Sigmoid colon (tissue), 7 donors: ENCODE data around the gene RASGEF1B. TPM values are rescaled to one million over a fixed set of nuclear protein-coding genes. Genes with fewer than 3 reads are reported as not detected.

Experiments used
- DNase-seq: peaks from one replicate; pipeline ENCODE4 v3.0.0-alpha.2; 2019
- H3K27ac ChIP-seq, 4 donors: fragments of 200-600 bp; sonication (generic); one replicate each; pipeline ENCODE4 v1.5.1; 2016 to 2019; ENCODE audit warnings: mild to moderate bottlenecking in 1 of 4
- H3K27me3 ChIP-seq, 3 donors: fragments of 200-600 bp; sonication (generic); one replicate each; pipeline ENCODE4 v1.5.1; 2019; ENCODE audit warnings: mild to moderate bottlenecking in 1 of 3
- H3K36me3 ChIP-seq, 4 donors: fragments of 200-600 bp; sonication (generic); one replicate each; pipeline ENCODE4 v1.5.1; 2016 to 2019
- H3K4me1 ChIP-seq, 4 donors: fragments of 200-600 bp; sonication (generic); one replicate each; pipeline ENCODE4 v1.5.1; 2017 to 2019
- H3K4me3 ChIP-seq, 4 donors: fragments of 200-600 bp; sonication (generic); one replicate each; pipeline ENCODE4 v1.5.1; 2017 to 2019; ENCODE audit warnings: mild to moderate bottlenecking in 2 of 4, moderate library complexity in 1 of 4
- H3K9me3 ChIP-seq, 4 donors: fragments of 200-600 bp in 3 of 4; sonication (generic) in 3 of 4; one replicate each; pipeline versions ENCODE4 v1.5.1 to v1.6.1; 2013 to 2019
- EP300 ChIP-seq, 4 donors: sonication (generic); formaldehyde crosslinking; IDR thresholded peaks; one replicate each; pipeline ENCODE4 v1.6.1; 2017; ENCODE audit warnings: antibody characterized with exemption in 4 of 4
- POLR2A ChIP-seq, 2 donors: fragments of 450-650 bp; IDR thresholded peaks; one replicate each; pipeline ENCODE4 v1.6.1; 2016; ENCODE audit warnings: antibody characterized with exemption in 2 of 2, mild to moderate bottlenecking in 2 of 2, moderate library complexity in 2 of 2
- POLR2AphosphoS5 ChIP-seq, 4 donors: sonication (generic); formaldehyde crosslinking; IDR thresholded peaks; one replicate each; pipeline ENCODE4 v1.6.1; 2017; ENCODE audit warnings: antibody characterized with exemption in 4 of 4
- WGBS, 2 donors: extraction: QIAGEN DNeasy Blood & Tissue Kit; methylation state at CpG; one replicate each; pipeline ENCODE4 v1.1.7; 2013; 5-methylcytosine and 5-hydroxymethylcytosine counted together
- intact Hi-C: fragments of 100-400 bp; cut with DNase I; formaldehyde crosslinking; loops from one replicate; pipeline ENCODE4 v1.15.1; 2023
- polyA plus RNA-seq, 3 donors: library from polyadenylated mRNA; stranded (reverse); fragments of 200-250 nt; gene quantifications; one replicate each; pipeline ENCODE4 v1.2.3, GENCODE V29; 2013
- total RNA-seq, 4 donors: library from RNA; depleted of rRNA; stranded (reverse); fragments of >200 nt; gene quantifications; one replicate each; pipeline ENCODE4 v1.1.0, GENCODE V29; 2016
- TF ChIP-seq, protein P1 (sequence below), 4 experiments: fragments of 450-650 bp in 3 of 4; fragments of 200-600 bp in 1 of 4; IDR thresholded peaks; one replicate each; pipeline ENCODE4 v1.5.1; 2016 to 2019; ENCODE audit warnings: antibody characterized with exemption in 4 of 4, mild to moderate bottlenecking in 3 of 4, moderate library complexity in 2 of 4
- donor health status: healthy with polysubstance abuse.
- donor health status: Bipolar disorder and iron deficiency.
- donor health status: healthy.

Gene RASGEF1B
- total and polyA plus RNA-seq, 7 donors: 5.0 to 12.1 (median 10.3) TPM

DNA sequence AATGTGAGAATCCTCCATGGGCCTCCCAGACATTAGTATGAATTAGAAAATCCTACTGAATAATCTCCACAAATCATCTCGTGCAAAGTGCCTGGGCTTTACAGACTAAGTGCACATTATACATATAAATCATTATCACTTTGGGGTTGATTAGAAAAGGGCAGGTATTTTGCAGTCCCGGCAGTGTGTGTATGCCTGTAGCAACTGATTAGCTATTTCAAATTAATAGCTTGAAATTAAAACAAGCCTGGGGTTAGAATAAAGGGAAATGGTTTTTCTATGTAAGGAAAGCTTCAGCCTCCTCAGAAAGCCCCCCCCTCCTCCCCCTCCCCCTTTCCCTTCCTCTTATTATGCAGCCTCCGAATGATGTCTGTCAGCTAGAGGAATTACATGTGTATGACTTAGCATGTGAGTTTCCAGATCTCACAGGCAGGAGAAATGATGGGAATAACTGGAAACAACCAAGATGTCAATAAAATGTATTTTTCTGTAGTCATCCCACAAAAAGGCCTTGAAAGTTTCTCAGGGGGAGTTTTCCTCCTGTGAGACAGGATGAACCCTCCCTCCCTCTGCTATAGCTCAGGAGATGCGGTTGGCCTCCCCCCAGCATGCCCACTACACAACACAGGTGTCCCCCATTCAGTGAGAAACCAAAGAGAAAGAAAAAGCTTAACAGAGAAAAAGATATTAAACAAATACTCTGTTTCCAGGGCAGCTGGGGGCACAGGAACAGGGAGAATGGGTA is 41.2 kb upstream of the RASGEF1B start:
- Histone ChIP-seq H3K27me3 (no peaks in the 10 kb centered on the region), H3K9me3 (no peaks in the 10 kb centered on the region), H3K36me3 (no peaks in the 10 kb centered on the region), H3K4me3 (no peak overlapping the region), H3K4me1 (no peaks in the 10 kb centered on the region), H3K27ac (no peak overlapping the region)
- WGBS, 2 donors: 45 to 72% methylated on average over 4 of the region's 4 CpGs
- TF ChIP-seq POLR2A (IDR thresholded peaks at IDR 0.05): no peak
- TF ChIP-seq, protein P1, sequence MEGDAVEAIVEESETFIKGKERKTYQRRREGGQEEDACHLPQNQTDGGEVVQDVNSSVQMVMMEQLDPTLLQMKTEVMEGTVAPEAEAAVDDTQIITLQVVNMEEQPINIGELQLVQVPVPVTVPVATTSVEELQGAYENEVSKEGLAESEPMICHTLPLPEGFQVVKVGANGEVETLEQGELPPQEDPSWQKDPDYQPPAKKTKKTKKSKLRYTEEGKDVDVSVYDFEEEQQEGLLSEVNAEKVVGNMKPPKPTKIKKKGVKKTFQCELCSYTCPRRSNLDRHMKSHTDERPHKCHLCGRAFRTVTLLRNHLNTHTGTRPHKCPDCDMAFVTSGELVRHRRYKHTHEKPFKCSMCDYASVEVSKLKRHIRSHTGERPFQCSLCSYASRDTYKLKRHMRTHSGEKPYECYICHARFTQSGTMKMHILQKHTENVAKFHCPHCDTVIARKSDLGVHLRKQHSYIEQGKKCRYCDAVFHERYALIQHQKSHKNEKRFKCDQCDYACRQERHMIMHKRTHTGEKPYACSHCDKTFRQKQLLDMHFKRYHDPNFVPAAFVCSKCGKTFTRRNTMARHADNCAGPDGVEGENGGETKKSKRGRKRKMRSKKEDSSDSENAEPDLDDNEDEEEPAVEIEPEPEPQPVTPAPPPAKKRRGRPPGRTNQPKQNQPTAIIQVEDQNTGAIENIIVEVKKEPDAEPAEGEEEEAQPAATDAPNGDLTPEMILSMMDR (IDR thresholded peaks at IDR 0.05): no peak
- TF ChIP-seq EP300 (IDR thresholded peaks at IDR 0.05): no peak
- no peak for TF ChIP-seq POLR2AphosphoS5 (IDR thresholded peaks at IDR 0.05)
- DNase-seq: no peak
- intact Hi-C loops: no loop called here

DNA sequence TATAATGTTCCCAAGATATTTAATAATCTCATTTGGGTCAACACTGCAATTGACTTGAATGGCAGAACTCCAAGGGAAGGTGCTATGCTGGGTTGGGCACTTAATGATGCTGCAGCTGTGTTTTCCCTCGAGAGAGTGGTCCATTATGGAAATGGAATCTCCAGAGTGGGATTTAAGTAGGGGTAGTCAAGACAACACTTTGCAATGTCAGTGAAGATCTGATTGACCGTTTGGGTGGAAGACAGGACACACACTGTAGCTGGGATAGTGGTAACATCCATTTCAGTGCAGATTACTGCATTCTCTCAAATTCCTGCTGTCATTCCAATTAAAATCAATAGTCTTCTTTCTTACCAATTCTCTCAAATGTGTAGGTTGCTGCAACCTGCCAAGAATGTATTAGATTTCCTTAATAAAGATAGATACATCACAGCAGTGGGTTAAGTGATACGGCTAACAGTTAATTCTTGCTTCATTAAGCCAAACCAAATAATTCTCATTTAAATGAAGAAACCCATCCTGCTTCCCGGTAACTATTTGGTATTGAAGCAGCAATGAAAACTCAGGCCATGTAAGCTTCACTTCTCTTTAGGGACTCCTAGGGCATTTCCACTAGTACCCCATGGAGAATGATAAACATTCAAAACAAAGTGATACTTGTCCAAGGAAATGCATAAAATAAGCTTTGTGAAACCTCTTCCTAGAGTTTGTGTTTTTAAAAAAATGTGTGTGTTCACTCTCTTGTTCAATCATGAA is 40.5 kb upstream of the RASGEF1B start:
- Histone ChIP-seq H3K27ac (no peak overlapping the region), H3K36me3 (no peaks in the 10 kb centered on the region), H3K27me3 (no peaks in the 10 kb centered on the region), H3K4me1 (no peaks in the 10 kb centered on the region), H3K9me3 (no peaks in the 10 kb centered on the region), H3K4me3 (no peak overlapping the region)
- 76 to 84% methylated on average over 4 of the region's 4 CpGs for WGBS, 2 donors
- intact Hi-C loops: no loop called here
- no peak for TF ChIP-seq POLR2A (IDR thresholded peaks at IDR 0.05)
- TF ChIP-seq, protein P1 (IDR thresholded peaks at IDR 0.05): no peak
- no peak for TF ChIP-seq POLR2AphosphoS5 (IDR thresholded peaks at IDR 0.05)
- no peak for TF ChIP-seq EP300 (IDR thresholded peaks at IDR 0.05)
- no peak for DNase-seq

DNA sequence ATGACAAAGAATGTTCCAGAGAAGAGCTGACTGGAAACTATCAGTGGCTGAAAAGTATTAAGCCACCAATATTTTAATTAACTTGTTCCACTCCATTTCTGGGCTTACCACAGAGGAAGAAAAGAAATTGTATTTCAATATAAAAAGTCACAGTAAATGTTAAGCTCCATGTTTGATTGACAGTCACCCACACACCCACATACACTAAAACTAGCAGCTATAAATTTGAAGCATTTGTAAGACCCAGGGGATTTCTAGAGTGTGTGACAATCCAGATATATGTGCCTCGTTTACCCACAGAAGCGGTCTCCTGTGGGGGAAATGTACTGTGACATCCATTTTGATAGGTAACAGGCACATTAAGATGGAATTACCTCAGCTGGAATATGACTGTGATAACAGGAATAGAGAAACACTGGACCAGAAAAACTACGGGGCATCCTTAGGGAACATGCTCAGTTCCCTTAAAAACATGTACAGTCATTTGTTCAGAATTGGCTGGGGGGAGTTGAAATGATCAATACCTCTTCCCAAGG is 39.0 kb upstream of the RASGEF1B start:
- 76 to 91% methylated on average over 3 of the region's 3 CpGs for WGBS, 2 donors
- Histone ChIP-seq H3K27ac (no peak overlapping the region), H3K36me3 (no peaks in the 10 kb centered on the region), H3K27me3 (no peaks in the 10 kb centered on the region), H3K4me1 (peaks cover 0 to 3% (median 0%) of the 10 kb centered on the region in 4 donors), H3K9me3 (no peaks in the 10 kb centered on the region), H3K4me3 (no peak overlapping the region)
- intact Hi-C loops: no loop called here
- DNase-seq: no peak
- TF ChIP-seq EP300 (IDR thresholded peaks at IDR 0.05) (no peak), POLR2A (IDR thresholded peaks at IDR 0.05) (no peak), POLR2AphosphoS5 (IDR thresholded peaks at IDR 0.05) (no peak)
- TF ChIP-seq, protein P1 (IDR thresholded peaks at IDR 0.05): no peak

DNA sequence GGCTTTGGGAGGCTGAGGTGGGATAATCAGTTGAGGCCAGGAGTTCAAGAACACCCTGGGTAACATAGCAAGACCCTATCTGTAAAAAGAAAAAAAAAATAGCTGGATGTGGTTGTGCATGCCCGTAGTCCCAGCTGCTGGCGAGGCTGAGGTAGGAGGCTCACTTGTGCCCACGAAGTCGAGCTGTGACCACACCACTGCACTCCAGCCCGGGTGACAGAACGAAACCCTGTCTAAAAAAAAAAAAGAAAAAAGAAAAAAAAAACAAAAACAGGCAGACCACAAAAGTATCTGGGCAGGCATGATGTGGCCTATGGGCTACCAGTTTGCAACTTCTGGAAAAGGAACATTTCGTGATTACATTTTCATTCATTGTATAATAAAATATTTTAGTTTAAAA is 38.1 kb upstream of the RASGEF1B start:
- no peak for DNase-seq
- H3K4me3 ChIP-seq: no peak overlapping the region
- no peaks in the 10 kb centered on the region for H3K27me3 ChIP-seq
- intact Hi-C loops: no loop called here
- H3K4me1 ChIP-seq: peaks cover 0 to 7% (median 3%) of the 10 kb centered on the region in 4 donors
- H3K27ac ChIP-seq: no peak overlapping the region
- TF ChIP-seq EP300 (IDR thresholded peaks at IDR 0.05) (no peak), POLR2A (IDR thresholded peaks at IDR 0.05) (no peak), POLR2AphosphoS5 (IDR thresholded peaks at IDR 0.05) (no peak)
- TF ChIP-seq, protein P1 (IDR thresholded peaks at IDR 0.05): no peak
- WGBS, 2 donors: 66 to 88% methylated on average over 7 of the region's 7 CpGs
- no peaks in the 10 kb centered on the region for H3K36me3 ChIP-seq
- no peaks in the 10 kb centered on the region for H3K9me3 ChIP-seq
